HS-5 (cell line): ENCODE results near the gene CASS4.
A peak's percentile ranks its signal among the peaks of the same experiment; 100 is the strongest.

Experiments used
- DNase-seq: peaks from one replicate; pipeline ENCODE4 v3.0.0-alpha.2; 2012; ENCODE audit warnings: low read depth

Gene CASS4

GRCh38 chr20:56423211-56423610 lies 11.2 kb downstream of the CASS4 start:
- no peak for DNase-seq

DNA sequence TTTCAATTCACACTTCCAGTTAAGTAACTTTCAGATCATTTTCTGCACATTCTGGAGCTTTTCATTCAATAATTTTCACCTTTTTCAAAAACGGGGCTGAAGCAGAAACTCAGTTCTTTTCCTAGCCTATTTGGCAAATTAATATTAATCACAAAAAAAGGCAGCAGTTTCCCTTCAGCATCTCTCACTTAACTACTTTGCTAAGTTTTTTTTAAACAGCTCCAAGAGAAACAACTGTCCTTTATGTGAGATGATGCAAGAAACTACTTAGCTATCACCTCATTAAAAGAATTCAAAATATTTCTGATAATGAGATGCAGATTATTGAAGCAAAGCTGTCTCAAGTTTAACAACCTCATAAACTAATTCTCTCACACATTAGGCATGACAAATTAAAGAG lies 11.8 kb downstream of the CASS4 start:
- DNase-seq = no peak

DNA sequence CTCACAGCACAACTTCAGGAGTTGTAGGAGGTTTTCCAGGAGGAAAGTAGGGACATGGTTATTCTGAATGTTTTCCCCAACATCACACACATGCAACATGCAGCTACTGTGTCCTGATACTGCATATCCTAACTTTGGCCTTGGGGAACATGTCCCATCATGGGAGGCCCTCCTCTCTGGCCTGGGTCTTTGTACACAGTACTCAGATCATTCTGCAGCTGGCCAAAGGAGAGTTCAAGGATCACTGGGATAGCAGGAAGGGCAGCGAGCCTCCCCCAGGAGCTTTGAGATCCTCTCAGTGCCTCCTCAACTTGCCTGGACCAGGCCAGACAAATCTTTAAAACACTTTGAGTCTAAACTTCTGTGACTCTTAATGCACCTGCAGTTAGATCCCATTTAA lies 12.9 kb downstream of the CASS4 start:
- DNase-seq = no peak

- DNase-seq = no peak
Measured at GRCh38 chr20:56426026-56426425, 14.0 kb downstream of the CASS4 start.

DNA sequence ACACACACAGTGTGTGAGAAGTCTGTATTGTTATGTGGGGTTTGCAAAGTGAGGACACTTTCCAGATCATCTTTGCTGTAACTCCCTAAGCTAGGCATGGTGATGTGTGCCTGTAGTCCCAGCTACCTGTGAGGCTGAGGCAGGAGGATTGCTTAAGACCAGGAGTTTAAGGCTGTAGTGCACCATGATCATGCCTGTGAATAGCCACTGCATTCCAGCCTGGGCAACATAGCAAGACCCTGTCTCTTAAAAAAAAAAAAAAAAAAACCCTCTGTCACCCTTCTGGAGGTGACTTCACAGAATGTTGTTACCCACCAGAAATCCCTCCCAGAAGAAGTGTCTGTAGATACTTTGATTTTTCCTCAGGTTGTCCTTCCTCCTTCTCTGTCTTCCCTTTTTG lies 14.9 kb downstream of the CASS4 start:
- no peak for DNase-seq

GRCh38 chr20:56427797-56428196 lies 15.7 kb downstream of the CASS4 start:
- no peak for DNase-seq

DNA sequence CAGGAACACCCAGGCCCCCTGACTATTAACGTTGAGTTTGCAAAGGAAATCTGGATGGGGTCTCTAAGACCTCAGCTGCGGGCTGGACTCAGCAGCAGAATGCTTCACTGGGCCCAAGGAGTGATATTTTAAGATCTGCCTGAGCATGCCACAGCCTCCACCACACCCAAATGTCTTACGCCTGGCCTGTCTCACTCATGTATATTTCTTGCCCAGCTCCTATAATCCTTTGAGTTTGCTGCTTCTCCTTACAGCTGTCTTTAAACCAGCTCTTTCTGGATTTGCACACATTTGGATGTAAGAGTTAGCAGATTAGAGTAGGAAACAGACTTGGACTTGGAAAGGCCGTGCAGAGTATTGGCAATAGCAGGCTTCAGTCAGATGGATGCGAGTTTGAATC lies 16.4 kb downstream of the CASS4 start:
- no peak for DNase-seq

GRCh38 chr20:56428881-56429280 lies 16.8 kb downstream of the CASS4 start:
- DNase-seq = no peak

GRCh38 chr20:56429502-56429901 lies 17.4 kb downstream of the CASS4 start:
- no peak for DNase-seq

DNA sequence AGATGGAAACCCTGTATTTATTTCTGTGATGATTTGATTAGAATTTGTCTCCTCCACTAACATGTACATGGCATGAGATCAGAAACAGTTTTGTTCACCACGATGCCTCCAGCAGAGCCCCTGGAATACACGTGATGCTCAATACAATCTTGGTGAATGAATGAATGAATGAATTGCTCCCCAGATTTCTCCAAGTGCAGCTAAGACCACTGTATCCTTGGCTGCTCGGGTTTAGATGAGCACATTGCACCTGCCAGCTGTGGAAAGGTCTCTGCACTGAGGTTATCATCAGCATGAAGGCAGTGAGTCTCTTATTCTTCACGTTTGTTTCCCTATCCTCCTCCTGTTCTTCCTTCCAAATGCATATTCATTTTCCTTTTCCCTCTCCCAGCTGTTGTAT lies 17.9 kb downstream of the CASS4 start:
- DNase-seq = no peak

DNA sequence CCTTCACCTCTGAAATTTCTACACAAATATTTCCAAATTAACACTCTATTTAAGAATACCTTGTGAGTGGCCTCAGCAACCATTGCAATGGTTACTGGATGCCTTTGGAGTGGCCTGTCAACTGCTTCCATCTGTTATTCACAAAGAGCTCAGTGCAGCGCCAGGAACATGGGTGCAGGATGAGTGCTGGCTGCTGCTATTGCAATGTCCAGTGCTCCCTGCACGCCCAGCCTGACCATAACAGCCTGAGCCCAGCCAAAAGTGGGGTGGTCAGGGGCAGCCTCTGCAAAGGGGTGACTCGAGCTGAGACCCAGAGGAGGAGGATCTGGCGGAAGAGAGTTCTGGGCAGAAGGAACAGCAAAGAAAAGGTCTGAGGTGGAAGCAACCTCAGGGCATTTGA lies 18.4 kb downstream of the CASS4 start:
- DNase-seq = no peak

DNA sequence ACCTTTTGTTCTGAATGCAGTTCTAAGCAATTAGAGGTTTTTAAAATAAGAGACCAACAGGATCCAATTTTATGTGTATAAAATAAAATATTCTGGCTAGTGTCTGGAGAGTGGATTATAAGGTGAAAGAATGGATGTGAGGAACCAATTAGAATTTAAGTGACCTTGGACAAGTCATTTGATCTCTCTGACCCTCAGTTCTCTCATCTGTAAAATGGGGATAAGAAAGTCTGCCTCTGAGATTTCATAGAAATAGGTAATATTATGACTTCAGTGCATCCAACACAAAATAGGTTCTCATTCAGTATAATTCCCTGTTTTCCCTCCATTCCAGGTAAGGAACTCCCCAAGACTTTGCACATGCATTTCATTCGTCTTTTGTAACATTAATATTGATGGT lies 18.9 kb downstream of the CASS4 start:
- DNase-seq = no peak

DNA sequence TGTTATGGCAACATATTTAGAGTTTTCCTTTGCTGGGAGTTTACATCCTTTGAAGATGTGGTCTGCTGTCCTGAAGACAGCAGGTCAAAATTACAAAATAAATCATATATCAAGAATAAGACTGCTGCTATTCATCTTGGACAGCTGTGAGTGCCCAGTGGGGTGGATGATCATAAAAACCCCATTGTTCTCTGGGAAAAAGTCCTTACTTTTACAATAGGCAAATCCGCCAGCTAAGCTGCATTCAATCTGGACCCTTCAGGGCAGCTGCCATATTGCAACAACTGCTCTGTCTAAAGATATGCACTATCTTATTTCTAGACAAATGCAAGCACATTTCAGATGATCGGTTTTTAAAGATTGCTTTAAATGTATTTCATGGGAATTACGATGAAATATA lies 19.4 kb downstream of the CASS4 start:
- no peak for DNase-seq

DNA sequence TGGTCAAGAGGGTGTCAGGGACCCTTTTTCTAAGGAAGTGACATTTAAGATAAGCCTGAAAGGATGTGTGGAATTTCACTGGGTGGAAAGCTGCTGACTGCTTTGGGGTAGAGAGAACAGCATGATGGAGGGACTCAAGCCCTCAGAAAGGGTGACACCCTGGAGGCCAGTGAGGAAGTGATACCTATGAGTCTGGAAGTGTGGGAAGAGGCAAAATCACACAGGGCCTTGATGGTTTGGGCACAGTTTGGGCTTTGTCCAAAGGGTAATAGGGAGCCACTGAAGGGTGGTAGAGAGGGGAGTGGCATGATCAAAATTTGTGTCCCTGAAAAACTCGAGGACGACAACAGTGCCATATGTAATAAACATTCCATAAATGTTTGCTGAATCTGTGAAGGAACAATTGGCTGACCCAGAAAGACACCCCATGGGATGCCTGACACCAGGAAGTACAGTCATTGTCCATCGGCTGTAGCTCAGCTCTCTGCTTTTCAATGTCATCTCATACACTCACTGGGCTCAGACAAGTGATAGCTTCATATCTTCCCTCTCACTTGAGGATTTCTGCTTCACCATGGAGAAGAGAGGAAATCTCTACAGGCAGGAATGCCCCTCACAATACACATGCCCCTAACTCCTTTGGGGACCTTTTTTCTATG lies 21.3 kb downstream of the CASS4 start:
- DNase-seq = no peak

DNA sequence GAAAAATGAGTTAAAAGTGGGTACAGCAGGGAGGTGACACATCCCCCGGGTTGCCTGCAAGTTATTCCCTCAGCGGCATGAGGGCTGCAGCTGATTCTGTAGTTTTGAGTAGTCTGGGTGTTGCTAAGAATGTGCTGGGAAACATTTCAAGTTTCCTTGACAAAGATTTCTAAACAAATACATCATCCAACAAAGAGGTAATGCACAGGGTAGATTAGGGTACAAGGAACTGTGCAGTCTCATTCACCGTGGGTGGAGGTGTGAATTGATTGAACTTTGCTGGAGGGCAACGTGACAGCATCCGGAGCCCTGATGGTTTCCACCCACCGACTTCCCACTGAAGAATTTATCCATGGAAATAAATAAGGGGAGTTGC lies 21.8 kb downstream of the CASS4 start:
- DNase-seq = no peak

GRCh38 chr20:56437196-56437960 lies 25.3 kb downstream of the CASS4 start:
- no peak for DNase-seq

DNA sequence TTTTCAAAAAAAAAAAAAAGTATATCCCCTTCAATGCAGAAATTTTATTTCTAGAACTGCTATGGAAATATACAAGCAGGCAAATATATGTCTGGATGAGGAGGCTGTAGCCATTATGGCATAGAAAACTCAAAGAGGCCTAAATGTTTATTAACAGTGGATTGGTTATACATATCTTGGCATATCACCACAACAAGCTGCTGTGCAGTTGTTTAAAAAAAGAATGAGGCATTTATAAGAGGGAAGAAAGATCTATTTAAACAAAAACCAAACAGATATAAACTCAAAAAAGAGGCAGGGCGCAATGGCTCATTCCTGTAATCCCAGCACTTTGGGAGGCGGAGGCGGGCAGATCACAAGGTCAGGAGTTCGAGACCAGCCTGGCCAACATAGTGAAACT lies 26.2 kb downstream of the CASS4 start:
- DNase-seq = no peak

DNA sequence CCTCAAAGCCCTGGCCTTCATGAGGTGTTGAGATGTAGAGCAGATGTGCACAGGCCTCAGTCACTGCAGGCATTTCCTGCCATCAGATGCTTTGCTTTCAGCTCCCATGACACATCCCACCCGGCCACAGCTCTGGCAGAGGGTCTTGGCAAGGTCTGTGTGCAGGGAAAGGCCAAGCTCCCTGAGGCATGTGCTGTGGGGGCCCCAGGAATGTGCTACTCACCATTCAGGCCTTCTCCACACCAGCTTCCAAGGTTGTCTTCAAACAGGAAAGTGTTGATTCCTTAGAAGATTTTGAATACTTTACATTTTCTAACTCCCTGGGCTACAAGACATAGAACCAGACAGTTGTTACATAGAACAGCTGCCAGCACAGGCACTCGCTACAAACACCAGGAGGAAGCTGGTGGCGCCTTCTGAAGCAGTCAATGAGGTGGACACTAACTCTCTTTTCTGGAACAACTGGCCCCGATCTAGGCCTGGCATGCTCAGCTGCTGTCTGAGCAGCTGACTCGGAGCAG lies 27.8 kb downstream of the CASS4 start:
- peak; percentile 73 for DNase-seq

GRCh38 chr20:56440346-56441007 lies 28.4 kb downstream of the CASS4 start:
- DNase-seq = no peak

- DNase-seq = no peak
Measured at GRCh38 chr20:56442389-56443365, 30.6 kb downstream of the CASS4 start.

GRCh38 chr20:56443654-56444540 lies 31.8 kb downstream of the CASS4 start:
- DNase-seq = no peak
